NCI-H2196 (cell line): ENCODE data around the gene MYO3A.
"Not testable (repeated sequence)": the region's sequence is repeated elsewhere in the genome, so short reads cannot be mapped to it uniquely, and the experiment has no call there.

Experiments
- DNase-seq: peaks from one replicate; lab custom pipeline; 2025; ENCODE audit not compliant: unreplicated experiment; lab: John Stamatoyannopoulos, UW

MYO3A gene

DNA sequence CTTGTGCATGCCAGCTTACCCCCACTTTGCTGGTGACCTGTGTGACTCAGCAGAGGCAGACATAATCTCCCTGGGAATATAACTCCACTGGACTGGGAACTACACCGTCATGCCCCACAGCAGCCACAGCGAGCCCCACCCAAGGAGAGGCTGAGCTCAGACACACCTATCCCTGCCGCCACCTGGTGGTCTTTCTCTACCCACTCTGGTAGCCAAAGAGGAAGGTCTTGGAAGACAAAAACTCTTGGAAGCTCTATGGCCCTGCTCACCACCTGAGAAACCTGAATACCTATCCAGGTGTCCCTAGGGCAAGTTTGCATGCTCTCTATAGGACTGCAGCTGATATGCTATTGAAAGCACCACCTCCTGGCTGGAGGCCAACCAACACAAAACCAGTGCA is 48.1 kb downstream of the MYO3A start:
- DNase-seq: no peak

DNA sequence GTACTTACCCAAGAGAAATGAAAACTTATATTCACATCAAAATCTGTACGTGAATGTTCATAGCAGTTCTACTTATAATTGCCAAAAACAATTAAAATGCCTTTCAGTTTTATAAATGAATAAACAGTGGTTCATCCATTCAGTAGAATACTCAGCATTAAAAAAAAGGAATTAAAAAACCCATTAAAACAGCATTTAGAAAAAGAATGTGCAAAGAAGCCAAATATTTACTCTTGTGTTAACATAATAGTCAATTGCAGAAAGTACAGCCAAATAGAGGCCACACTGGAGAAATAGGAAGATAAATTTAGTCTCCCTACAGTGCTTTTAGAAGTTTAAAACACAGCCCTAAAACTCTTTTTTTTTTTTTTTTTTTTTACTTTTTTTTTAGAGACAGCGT is 54.6 kb downstream of the MYO3A start:
- no peak for DNase-seq

DNA sequence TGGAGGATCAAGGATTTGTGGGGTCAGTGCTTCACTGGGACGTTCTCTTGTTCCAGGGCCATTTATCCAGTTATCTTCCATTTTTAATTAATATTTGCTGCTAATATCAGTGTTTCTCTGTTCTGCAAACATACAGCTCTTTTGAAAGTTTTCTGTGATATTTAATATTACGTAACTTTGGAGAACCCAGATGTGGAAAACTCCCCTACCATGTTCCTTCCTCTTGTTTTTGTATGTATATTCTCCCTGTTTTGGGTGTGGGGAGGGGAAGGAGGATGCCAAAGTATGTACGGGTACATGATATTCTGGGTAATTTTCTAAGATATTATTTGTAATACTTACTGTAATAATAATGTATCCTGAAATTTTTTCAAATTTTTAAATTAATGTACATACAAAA is 55.9 kb downstream of the MYO3A start:
- no peak for DNase-seq

DNA sequence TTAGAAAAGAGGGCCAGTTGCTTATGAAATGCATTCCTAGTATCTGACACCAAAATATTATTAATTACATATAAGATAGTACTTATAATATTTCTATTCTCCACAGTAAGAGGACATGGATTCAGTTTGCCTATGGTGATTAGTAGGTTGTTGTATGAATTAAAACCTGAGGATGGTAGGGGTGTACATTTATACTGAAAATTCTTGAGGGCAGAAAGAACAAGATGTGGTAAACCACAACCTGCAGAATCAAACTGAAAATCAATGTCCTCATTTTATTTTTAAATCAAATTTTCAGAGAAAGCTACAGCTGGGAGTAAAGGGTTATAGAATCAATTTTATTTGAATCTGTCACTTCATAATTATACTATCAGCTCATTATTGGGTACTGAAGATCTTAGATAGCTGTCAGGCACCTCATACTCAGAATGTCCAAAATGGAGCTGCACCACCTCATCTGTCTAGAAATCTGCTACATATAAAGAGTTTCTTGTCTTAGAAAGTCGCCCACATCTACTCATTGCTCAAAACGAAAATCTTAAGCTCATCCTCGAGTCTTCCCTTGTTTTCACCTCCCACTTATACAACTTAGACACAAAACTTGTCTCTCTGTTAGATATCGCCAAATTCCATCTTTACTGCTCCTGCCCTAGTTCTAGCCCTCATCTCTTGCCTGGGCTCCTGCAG is 65.4 kb downstream of the MYO3A start:
- no peak for DNase-seq

DNA sequence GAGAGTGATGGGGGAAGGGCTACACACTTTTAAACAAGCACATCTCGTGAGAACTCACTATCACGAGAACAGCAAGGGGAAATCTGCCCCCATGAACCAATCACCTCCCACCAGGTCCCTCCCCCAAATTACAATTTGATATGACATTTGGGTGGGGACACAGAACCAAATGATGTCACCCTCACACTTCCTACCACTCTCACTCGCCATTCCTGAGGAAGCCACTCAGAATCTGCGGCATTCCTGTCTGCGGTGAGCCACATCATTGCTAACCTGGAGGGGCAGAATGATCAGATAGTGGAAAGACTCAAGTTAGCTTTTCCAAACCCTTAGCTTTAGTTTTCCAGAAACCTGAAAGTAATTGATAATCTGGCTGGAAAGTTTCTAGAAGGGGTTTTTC is 66.9 kb downstream of the MYO3A start:
- DNase-seq: no peak

DNA sequence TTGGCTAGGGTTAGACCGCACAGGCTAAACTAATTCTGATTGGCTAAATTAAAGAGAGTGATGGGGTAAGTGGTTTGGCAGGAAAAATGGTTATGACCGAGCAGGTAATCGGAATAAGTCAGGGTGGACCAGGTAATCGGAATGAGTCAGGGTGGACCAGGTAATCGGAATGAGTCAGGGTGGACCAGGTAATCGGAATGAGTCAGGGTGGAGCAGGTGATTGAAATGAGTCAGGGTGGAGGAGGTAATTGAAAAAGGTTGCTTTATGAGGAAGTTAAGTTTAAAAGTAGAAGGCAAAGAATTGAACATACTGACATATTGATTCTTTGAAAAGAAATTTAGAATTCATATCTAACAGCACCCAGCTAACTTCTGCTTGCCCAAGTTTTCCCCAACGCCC is 68.4 kb downstream of the MYO3A start:
- not testable (repeated sequence) for DNase-seq

DNA sequence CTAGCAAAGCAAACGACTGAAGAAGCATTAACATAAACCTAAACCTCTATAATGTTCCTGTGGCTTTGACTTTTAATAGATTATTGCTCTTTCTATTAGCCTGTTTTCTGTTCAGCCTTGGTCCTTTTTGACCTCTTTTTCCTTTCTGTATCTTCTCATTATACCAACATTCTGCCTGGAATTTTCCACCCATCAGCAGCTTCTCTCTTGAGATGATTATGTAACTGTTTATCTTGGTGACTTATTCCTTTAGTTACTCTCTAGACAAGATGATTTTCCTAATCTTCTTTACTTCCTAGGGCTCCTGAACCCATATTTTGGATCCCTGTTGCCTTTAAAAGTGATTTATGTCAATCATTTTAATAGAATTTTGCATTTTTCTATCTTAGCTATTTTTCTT is 81.1 kb downstream of the MYO3A start:
- DNase-seq: no peak

DNA sequence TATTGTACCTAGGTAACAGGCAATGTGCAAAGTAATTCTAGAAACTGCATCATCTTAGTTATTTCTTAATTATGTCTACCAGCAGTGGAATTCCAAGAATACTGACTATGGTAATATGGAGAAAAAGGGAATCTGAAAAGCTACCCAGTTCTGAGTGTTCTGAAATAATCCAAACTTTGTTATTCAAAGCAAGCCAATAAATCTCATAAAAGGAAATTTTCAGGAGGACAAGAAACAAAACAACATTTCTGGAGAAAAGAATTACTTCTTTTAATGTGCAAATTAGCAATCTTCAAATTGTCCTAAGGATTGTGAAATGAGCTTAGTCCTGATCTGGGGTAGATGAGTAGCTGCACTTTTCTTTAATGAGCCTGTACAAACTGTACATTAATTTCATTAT is 88.8 kb downstream of the MYO3A start:
- DNase-seq: no peak

DNA sequence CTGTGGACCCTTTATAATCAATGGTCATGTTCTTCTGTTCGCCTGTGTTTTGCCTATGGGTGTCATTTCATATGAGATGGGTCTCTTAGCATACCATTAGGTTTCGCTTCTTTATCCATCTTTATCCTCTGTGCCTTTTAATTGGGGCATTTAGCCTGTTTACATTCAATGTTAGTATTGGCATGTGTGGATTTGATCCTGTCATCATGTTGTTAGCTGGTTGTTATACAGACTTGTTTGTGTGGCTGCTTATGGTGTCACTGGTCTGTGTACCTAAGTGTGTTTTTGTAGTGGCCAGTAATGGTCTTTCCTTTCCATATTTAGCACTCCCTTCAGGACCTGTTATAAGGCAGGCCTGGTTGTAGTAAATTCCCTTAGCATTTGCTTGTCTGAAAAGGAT is 90.3 kb downstream of the MYO3A start:
- DNase-seq: no peak

DNA sequence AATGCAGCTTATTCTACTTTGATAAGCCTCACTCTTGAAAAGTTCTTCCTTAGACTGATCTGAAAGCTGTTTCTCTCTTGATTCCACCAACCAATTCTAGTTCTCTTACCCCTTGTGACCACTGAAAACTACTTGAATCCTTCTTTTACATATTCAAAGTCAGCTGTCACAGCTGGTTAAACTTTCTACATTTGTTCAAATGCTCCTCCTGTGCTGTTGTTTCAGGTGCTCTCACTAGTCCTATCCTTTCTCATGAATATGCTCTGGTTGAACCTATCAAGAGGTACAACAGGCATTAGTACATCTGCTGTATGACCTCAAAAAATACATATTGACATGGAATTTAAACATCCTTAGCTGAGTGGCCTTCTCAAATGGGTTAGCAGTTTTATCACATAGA is 91.5 kb downstream of the MYO3A start:
- DNase-seq: no peak

DNA sequence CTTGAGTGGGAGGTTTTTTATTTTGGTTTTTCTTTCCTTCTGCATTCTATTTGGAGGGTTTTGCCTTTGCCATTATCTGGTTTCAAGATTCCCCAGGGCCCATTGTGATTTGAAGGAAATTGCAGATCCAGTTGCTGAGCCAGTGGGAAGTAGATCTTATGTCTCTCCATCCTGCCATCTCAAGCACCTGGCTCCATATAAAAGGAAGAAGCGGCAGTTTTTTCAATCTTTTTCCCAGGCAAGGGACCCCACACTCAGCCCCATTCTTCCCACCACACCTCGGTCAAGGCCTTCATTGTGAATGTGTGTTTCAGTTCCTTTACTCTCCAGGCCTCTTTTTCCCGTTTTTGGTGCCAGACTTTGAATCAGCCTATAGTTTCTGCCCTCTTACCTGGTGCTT is 95.8 kb downstream of the MYO3A start:
- DNase-seq: no peak

DNA sequence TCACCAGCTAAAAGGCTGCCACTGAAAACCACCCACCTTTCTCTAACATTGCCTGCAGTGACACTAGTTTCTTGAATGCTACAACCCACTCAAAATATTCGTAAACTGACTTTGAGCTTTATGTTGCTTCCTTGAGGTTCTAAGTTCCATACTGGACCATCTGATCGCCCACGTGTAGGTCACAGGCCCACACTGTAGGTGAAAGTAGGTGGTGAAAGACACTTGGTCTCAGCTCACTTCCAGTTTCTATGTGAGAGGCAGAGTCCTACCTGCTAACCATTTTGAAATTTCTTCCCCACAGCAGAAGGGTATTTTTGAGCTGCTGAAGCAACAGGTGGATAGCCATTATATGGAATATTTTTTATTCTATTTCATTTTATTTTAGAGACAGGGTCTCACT is 97.3 kb downstream of the MYO3A start:
- no peak for DNase-seq

DNA sequence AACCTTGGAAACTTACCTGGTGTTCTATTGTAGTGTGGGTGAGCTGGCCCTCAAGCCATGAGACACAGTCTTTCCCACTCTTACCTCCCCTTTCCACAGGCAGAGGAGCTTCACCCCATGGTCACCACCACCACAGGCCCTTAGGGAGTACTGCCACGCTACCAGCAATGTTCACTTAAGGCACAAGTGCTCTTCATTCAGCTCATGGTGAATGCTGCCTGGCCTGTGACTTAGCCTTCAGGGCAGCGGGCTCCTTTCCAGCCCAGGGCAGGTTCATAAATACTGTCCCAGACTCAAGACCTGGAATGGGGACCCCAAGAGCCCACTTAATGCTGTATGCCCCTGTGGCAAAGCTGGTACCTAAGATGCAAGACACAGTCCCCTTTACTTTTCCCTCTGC is 109.4 kb downstream of the MYO3A start:
- DNase-seq: no peak

DNA sequence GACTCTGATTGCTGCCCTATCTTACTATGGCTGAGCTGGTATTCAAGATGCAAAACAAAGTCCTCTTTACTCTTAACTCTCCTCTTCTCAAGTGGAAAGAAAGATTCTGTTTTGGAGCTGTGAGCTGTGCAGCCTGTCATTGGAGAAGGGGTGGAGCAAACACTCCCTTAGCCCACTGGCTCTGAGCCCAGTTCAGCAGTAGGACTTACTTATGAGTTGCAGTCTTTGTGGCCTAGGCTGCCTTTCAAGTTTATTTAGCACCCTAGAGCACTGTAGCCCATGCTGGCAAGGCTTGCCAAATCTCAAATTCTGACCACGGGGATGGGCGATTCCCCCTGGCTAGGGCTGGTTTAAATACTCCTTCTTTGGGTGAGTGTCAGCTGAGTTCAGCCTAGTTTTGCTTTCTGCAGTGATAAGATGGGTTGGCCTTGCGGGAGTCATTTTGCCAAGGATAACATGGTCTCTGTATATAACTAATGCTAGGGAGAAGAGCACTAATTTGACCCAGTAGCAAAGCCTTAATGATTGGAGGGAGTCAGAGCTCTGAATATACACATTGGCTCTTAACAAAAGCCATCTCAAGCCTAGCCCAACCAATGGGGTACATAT is 110.2 kb downstream of the MYO3A start:
- DNase-seq: peak; percentile 1

DNA sequence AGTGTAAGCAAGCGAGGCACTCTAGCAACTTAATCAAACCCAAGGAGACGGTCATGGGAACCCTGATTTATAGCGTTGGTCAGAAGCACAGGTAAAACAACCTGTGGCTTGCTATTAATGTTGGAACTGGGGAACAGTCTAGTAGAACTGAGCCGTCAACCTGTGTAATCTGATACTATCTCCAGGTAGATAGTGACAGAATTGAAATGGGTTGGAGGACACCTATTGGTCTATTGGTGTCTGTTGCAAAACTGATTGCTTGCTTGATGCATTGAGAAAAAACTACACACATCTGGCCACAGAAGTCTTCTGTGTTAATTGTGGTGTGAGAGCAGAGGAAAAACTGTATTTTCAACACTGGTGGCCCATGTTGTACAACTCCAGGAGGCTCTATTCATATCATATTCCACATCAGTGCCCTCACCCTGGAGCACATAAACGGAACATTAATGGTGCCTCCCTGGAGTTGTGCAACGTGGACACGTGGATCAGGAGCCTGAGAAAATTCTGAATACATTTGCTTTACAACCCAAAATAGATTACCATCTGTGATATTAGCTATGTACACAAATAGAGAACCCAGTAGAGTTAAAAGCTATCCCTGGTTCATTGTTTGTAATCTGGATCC is 112.2 kb downstream of the MYO3A start:
- no peak for DNase-seq

DNA sequence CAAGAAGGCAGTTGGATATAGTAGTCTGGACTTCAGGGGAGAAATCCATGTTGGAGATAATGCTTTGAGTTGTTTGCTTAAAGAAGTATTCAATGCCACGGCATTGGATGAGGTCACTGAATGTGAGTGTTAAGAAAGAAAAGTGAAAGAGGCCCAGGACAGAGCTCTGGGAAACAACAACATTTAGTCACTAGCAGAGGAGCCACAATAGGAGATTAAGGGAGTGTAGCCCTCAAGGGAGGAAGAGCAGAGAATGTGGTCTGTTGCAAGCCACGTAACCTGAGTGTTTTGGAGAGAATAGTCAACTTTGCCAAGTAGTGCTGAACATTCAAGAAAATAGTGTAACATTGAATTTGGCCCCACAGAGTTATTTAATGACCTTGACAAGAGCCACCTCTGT is 114.7 kb downstream of the MYO3A start:
- DNase-seq: no peak

DNA sequence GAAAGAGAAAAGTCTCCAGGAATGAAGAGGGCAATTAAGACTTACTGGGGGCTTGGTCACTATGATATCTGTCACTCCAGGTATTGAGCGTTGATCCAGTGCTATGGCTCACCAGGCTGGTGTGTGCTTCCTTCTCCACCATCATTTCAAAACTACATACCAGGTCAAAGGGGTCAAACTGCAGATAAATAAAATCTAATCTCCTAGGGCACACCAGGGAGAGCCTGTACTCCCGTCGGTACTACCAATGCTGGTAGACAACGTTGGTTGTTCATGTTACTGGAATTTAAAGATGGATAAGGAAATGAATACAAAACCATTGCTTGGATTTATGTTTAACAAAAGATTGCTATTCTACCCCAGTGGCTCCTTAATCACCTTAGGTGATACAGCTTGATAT is 118.3 kb downstream of the MYO3A start:
- no peak for DNase-seq

DNA sequence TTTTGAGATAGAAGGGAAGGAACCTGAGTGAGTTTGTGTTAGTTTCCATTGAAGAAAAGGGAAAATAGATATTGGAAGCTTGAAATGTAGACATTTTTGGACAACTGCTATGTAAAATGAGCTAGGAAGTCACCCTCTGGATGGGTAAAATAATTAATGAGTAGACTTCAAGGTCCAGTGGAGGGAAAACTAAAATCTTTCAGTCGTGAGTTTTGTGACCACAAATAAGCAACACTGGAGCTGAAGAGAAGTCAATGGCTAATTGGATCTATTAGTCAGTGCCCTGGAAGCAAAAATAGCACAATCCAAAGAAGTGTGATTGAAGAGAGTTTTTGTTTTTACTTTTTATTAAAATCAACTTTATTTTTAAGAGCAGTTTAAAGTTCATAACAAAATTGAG is 123.4 kb downstream of the MYO3A start:
- no peak for DNase-seq

DNA sequence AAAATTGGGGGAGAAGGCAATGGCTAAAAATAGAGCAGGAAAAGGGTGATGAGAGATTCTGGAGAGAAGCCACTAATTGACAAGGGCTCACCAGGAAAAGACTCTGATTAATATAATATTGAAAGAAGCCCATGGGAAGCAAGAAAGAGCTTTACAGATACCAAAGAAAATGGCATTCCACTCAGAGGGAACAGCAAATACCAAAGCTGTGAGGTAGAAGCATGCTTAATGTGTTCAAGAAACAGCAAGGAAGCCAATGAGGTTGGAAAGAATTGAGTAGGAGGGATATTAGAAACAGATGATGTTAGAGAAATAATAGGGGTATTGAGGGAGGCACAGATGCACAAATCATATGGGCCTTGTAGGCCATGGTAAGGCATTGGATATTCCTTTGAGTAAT is 130.1 kb downstream of the MYO3A start:
- DNase-seq: no peak

DNA sequence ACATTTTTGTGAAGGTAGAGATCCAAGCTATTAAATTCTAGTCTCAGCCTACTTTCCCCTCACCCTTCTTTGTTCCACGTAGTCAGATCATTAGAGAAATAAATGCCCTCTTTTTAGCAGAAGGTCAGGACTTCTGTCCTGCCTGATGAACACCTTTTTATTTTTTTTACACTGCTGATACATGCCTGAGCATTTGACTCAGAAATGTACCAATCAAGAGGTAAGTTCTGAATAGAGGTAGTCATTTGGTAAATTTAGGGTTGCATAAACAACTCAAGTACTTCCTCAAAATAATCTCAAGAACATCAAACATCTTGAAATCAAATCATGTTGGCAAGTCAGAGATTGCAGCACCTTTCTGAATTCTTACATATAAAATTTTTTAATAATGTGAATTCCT is 133.7 kb downstream of the MYO3A start:
- no peak for DNase-seq

DNA sequence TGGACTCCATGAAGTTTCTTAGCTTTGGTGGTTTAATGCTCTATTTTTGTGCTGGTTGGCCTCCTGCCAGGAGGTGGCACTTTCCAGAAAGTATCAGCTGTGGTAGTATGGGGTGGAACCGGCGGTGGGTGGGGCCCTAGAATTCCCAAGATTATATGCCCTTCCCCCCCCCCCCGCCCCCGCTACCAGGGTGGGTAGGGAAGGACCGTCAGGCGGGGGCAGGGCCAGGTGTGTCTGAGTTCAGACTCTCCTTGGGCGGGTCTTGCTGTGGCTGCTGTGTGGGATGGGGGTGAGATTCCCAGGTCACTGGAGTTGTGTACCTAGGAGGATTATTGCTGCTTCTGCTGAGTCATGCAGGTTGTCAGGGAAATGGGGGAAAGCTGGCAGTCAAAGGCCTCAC is 146.9 kb downstream of the MYO3A start:
- DNase-seq: not testable (repeated sequence)

DNA sequence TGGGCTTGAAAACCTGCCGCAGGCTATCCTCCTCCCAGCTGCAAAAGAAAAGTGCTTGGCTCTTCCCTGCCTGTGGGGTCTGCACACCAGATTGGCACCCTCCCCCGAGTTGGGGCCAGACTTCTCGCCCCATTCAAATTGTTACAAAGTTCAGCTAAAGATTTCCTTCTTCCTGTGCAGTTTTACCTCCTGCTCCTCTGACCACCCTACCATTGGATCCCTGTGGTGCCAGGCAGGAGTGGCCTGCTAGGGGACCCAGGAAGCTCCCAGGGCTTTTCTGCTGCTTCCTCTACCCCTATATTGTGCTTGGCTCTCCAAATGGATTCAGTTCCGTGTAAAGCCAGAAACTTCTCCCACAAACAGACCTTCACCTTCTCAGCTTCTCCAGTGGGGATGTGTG is 147.4 kb downstream of the MYO3A start:
- DNase-seq: no peak

DNA sequence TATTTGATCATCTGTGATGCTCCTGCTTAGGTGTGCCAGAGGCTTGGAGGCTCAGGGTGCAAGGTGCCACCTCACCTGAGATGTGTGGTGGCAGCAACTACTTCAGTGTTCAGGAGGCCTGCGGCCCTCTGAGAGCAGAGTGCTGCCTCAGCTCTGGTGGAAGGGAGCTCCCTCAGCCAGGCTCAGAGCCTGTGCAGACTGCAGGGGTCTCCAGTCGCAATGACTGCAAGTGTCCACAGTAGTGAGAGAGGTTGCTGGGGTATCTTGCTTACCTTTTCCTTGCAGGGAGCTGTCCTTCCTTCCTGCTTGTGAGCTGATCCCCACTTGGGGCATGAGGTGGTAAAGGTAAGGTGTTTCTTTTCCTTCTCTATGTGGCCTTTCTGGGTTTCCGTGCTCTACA is 151.5 kb downstream of the MYO3A start:
- DNase-seq: no peak
